ENCODE data around the gene SLAIN1.

DNA sequence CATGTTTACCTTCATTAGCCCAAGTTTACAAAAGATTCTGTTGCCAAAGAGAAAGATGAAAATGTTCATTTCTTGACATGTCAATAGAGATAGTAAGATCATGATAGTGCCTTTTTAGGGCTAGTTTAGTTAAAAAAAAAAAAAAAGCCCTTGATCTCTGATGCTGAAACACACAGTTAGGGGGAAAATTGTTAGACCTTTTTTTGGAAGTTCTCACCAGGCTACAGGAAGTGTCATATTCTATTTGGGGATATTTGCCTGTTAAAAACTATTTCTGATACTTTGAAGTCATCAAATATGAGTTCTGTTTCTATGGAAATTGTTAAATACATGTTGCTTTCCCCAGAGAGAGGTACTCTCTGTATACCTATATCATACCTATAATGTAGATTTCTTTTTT is 21.6 kb downstream of the SLAIN1 start:
- TF ChIP-seq, protein P1, sequence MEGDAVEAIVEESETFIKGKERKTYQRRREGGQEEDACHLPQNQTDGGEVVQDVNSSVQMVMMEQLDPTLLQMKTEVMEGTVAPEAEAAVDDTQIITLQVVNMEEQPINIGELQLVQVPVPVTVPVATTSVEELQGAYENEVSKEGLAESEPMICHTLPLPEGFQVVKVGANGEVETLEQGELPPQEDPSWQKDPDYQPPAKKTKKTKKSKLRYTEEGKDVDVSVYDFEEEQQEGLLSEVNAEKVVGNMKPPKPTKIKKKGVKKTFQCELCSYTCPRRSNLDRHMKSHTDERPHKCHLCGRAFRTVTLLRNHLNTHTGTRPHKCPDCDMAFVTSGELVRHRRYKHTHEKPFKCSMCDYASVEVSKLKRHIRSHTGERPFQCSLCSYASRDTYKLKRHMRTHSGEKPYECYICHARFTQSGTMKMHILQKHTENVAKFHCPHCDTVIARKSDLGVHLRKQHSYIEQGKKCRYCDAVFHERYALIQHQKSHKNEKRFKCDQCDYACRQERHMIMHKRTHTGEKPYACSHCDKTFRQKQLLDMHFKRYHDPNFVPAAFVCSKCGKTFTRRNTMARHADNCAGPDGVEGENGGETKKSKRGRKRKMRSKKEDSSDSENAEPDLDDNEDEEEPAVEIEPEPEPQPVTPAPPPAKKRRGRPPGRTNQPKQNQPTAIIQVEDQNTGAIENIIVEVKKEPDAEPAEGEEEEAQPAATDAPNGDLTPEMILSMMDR (IDR thresholded peaks at IDR 0.05), result no peak
- TF ChIP-seq EP300 (IDR thresholded peaks at IDR 0.05) (no peak), POLR2AphosphoS5 (IDR thresholded peaks at IDR 0.05) (no peak)

Data from suprapubic skin (tissue), 4 donors.